NCI-H2227 (cell line): Measurements from ENCODE around the gene USP31.

Experiments used
- DNase-seq: peaks from one replicate; lab custom pipeline; 2025; ENCODE audit not compliant: unreplicated experiment; lab: John Stamatoyannopoulos, UW

USP31 gene

GRCh38 chr16:23027386-23027785, 121.9 kb downstream of the USP31 start:
- DNase-seq, result no peak

- no peak for DNase-seq
Observed at GRCh38 chr16:23026784-23027362, 122.4 kb downstream of the USP31 start.

- DNase-seq, result no peak
Observed at GRCh38 chr16:23025692-23026307, 123.5 kb downstream of the USP31 start.

GRCh38 chr16:23024044-23024443, 125.2 kb downstream of the USP31 start:
- no peak for DNase-seq

GRCh38 chr16:23020084-23020483, 129.2 kb downstream of the USP31 start:
- no peak for DNase-seq

GRCh38 chr16:23016368-23016767, 132.9 kb downstream of the USP31 start:
- no peak for DNase-seq

GRCh38 chr16:23015580-23015979, 133.7 kb downstream of the USP31 start:
- no peak for DNase-seq

- DNase-seq, result no peak
Observed at GRCh38 chr16:23014592-23014991, 134.7 kb downstream of the USP31 start.
